Central memory CD4-positive, alpha-beta T cell (primary cell): ENCODE results near the gene SULT1C4.
"Not testable (repeated sequence)": the region's sequence is repeated elsewhere in the genome, so short reads cannot be mapped to it uniquely, and the experiment has no call there.

ENCODE experiments used
- DNase-seq: peaks from one replicate; pipeline ENCODE4 v3.0.0; 2022

SULT1C4 gene

GRCh38 chr2:108414256-108414876 is 36.6 kb downstream of the SULT1C4 start:
- no peak for DNase-seq

- no peak for DNase-seq
Observed at GRCh38 chr2:108414945-108415344, 37.2 kb downstream of the SULT1C4 start.

DNA sequence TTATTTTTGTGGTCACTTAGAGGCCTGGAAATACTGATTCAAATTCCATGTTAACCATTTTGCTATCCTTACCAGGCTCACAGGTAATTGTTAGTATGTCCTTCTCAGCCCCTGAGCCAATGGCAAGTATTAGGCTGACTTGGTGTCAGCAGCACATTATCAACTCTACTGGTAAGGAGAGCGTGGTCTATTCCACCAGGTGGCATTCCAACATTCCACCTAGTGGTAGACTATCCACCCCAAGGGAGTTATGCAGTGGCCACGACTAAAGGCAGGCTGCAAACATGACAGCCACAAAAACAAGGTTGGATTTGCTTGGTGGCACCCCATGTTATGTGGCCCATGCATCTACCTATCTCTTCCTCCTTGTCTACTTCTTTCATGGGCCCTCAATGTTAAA is 39.5 kb downstream of the SULT1C4 start:
- no peak for DNase-seq

DNA sequence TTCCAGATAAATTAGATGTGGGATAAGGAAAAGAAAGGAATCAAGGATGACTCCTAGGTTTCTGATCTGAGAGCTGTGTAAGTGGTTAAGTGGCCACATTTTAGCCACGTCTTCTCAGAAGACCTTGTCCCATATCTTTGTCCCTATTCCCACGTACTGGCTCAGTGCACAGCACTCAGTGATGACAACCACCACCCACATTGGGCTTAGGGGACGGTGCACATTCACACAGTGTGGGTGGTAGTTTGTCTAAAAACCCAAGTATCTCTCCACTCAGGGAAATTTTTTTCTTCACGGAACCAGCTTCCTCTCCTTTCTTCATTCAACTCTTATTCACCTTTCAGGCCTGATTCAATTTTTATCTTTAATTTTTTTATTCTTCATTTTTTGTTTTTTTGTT is 40.7 kb downstream of the SULT1C4 start:
- no peak for DNase-seq

DNA sequence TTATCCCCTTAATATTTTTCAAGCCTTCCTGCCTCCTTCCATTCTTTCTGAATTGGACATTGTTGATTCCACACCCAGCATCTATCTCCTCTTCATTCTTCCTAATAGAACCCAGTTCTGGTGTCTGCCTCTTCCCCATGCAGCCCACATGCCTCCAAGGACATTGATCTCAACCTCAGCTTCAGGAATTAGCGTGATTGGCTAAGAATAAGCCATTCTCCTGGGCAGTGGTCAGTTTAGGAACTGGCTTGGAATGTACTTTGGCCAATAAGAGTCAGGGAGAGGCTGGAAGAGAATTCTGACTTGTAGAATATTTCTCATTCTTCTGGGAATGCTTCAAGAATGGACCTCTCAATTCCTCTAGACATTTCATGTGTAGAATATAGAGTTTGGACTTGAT is 45.3 kb downstream of the SULT1C4 start:
- DNase-seq: no peak

DNA sequence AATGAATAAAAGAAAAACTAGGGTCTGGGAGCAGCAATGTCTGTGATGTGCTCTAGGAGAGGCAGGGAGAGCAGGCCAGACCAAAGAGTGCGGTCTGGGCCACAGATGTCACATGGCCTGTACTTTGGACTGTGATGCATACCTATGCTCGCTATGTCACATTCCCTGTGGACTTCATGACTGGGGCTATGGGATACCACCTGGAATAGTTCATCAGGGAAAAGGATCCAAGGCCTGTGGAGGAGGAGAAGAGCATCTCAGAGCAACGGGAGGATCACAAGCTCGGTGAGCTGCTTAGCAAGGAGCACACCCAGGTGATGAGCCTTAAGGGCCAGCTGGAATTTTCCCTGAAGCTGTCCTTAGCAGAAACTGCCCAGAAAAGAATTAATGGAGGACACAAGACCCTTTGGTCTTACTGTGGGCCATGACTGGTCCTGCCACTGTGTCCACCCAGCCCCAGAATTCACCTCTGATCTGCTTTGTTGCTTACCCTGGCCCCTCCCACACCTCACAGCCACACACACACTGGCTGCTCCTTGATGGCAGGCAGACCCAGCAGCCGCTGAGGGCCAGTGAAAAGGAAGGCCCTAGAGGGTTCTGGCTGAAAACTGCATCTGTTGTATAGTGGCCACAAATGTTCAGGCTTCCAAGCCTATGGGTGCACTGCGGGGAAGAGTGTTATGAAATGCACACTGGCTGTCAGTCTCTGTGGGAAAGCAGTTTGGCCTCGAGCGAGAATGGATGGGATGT is 45.9 kb downstream of the SULT1C4 start:
- DNase-seq: no peak

DNA sequence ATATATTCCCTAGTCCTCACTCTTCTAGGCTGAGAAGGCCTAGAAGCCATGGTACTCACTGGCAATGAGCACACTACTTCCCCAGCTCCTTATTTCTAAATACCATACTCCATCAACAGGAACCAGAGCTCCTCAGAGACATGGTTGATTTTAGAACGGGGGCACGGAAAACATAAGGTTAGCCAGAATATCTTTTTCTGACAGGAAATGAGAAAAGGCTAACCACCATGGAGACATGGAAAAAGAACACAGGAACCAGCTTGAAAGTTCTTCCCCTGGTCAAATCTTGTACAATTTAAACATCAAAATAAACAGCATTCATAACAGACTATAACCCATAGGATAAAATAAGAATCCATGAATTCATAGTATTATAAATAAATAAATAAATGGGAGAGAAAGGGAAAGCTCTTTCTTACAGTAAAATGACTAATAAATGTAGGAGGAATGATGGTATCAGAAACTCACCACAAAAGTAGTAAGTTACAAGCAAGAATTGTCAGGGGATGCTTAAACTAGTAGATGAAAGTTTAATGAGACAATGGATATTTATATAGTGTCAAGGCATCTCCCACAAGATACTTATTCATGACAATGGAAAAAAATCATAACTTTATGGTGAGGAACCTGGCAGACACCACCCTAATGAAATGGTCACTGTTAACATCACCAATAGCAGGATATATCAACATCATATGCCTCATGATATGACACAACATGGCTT is 50.7 kb downstream of the SULT1C4 start:
- no peak for DNase-seq

- DNase-seq: not testable (repeated sequence)
Observed at GRCh38 chr2:108435578-108435977, 57.8 kb downstream of the SULT1C4 start.

GRCh38 chr2:108436976-108437375 is 59.2 kb downstream of the SULT1C4 start:
- DNase-seq: no peak
